PC-9 (cell line): ENCODE measurements around the gene MIDN. TPM values are rescaled to one million over a fixed set of nuclear protein-coding genes. Genes with fewer than 3 reads are reported as not detected.
"Not testable (repeated sequence)": the region's sequence is repeated elsewhere in the genome, so short reads cannot be mapped to it uniquely, and the experiment has no call there.

Source experiments
- Bru-seq: library from RNA; stranded (reverse); fragments of 400-500 nt; gene quantifications from one replicate; lab custom pipeline; 2021; lab: Mats Ljungman, UMichigan
- BruChase-seq, 2 experiments: library from RNA; stranded (reverse); fragments of 400-500 nt; gene quantifications; one replicate each; lab custom pipeline; 2021; lab: Mats Ljungman, UMichigan
- BruUV-seq: library from RNA; stranded (reverse); fragments of 400-500 nt; replicated peaks from 2 replicates; lab custom pipeline; 2021; lab: Mats Ljungman, UMichigan
- CTCF ChIA-PET: fragments of 300-600 bp; sonication (Branson Sonifier 250); formaldehyde crosslinking; loops from one replicate; lab custom pipeline; 2022; ENCODE audit warnings: antibody characterized with exemption; lab: Charles Lee
- POLR2A ChIA-PET: fragments of 300-600 bp; sonication (Branson Sonifier 250); formaldehyde crosslinking; loops from one replicate; lab custom pipeline; 2022; ENCODE audit warnings: antibody characterized with exemption; ENCODE audit not compliant: unreplicated experiment; lab: Charles Lee
- DNase-seq, 2 experiments: peaks; one replicate each; pipeline versions ENCODE4 v3.0.0 to v3.0.0-alpha.2; 2015 to 2022; ENCODE audit warnings: mixed read lengths in 1 of 2
- H2AFZ ChIP-seq: fragments of 200-600 bp; sonication (generic); 2 replicates; pipeline ENCODE4 v1.8.1; 2017; ENCODE audit warnings: antibody characterized with exemption
- H3F3A ChIP-seq: fragments of 200-600 bp; sonication (generic); 2 replicates; pipeline ENCODE4 v1.8.1; 2017; ENCODE audit warnings: antibody characterized with exemption, mild to moderate bottlenecking, low read depth; ENCODE audit not compliant: insufficient read depth
- H3K27ac ChIP-seq: fragments of 200-600 bp; sonication (generic); 2 replicates; pipeline ENCODE4 v1.6.1; 2016; ENCODE audit warnings: mixed run types
- H3K27me3 ChIP-seq: fragments of 200-600 bp; sonication (generic); 2 replicates; pipeline ENCODE4 v1.6.1; 2016; ENCODE audit warnings: low read depth, mixed run types; ENCODE audit not compliant: insufficient read depth
- H3K36me3 ChIP-seq: fragments of 200-600 bp; sonication (generic); 2 replicates; pipeline ENCODE4 v1.6.1; 2016; ENCODE audit warnings: low read depth, mixed run types
- H3K4me1 ChIP-seq: fragments of 200-600 bp; sonication (generic); replicated peaks from 2 replicates; pipeline ENCODE4 v1.6.1; 2016; ENCODE audit warnings: mixed run types; ENCODE audit not compliant: insufficient read depth
- H3K4me2 ChIP-seq: fragments of 200-600 bp; sonication (generic); 2 replicates; pipeline ENCODE4 v1.6.1; 2017; ENCODE audit warnings: mixed run types
- H3K4me3 ChIP-seq: fragments of 200-600 bp; sonication (generic); 2 replicates; pipeline ENCODE4 v1.6.1; 2016; ENCODE audit warnings: mixed run types
- H3K79me2 ChIP-seq: fragments of 200-600 bp; sonication (generic); 2 replicates; pipeline ENCODE4 v1.6.1; 2017; ENCODE audit warnings: low read depth, mixed run types
- H3K9me2 ChIP-seq: fragments of 200-600 bp; sonication (generic); 2 replicates; pipeline ENCODE4 v1.8.1; 2017; ENCODE audit warnings: mild to moderate bottlenecking; ENCODE audit not compliant: insufficient read depth
- H3K9me3 ChIP-seq: fragments of 200-600 bp; sonication (generic); 2 replicates; pipeline ENCODE4 v1.8.1; 2016; ENCODE audit warnings: low read depth; ENCODE audit not compliant: insufficient read depth
- H4K20me1 ChIP-seq: fragments of 200-600 bp; sonication (generic); 2 replicates; pipeline ENCODE4 v1.8.1; 2017; ENCODE audit not compliant: insufficient read depth
- CTCF ChIP-seq: fragments of 200-600 bp; sonication (generic); conservative IDR thresholded peaks from 2 replicates; pipeline ENCODE4 v1.6.1; 2017; ENCODE audit warnings: mixed run types, antibody characterized with exemption, mild to moderate bottlenecking, moderate library complexity
- EZH2 ChIP-seq: fragments of 200-600 bp; sonication (generic); IDR thresholded peaks from 2 replicates; pipeline ENCODE4 v1.8.0; 2017; ENCODE audit warnings: antibody characterized with exemption, low read depth
- intact Hi-C: fragments of 100-400 bp; cut with micrococcal nuclease; formaldehyde crosslinking; loops from one replicate; pipeline ENCODE4 v1.10.0; 2022; ENCODE audit not compliant: unreplicated experiment
- long read RNA-seq: library from polyadenylated mRNA; stranded (forward); transcript quantifications from one replicate; pipeline ENCODE4 v2.0.0, GENCODE V29; 2022
- total RNA-seq: library from RNA; stranded (reverse); gene quantifications from 2 replicates; pipeline ENCODE4 v1.2.3, GENCODE V29; 2021

The MIDN gene
- total RNA-seq (61.4 and 92.0 TPM in 2 replicates), Bru-seq, nascent RNA (percentile 81 among the genes with signal in this experiment), BruChase-seq, experiment 1, labeled RNA remaining after a 2-hour chase (percentile 94 among the genes with signal in this experiment), BruChase-seq, experiment 2, labeled RNA remaining after a 6-hour chase (percentile 90 among the genes with signal in this experiment)
- long read RNA-seq, partial matches to known transcripts, result 8 of 10 reads
- long read RNA-seq, other reads (novel, unspliced or antisense), result 1 of 10 reads

GRCh38 chr19:1248139-1248785 lies at the start of gene MIDN:
TSS of gene MIDN (plus strand) at chr19:1248583. CDS start at chr19:1250297, 1,714 bp downstream.
- H3K9me2 ChIP-seq, result no peaks in the 10 kb centered on the region
- H3K4me3 ChIP-seq, result peak within 1 kb of the TSS; percentile 75
- H3K79me2 ChIP-seq, result peaks cover 20% of the 10 kb centered on the region
- H3K9me3 ChIP-seq, result no peaks in the 10 kb centered on the region
- H3K27ac ChIP-seq, result peak within 1 kb of the TSS; percentile 84
- H3K4me1 ChIP-seq, result peaks cover 20% of the 10 kb centered on the region; the same call in 1 of the 2 replicates
- no peaks in the 10 kb centered on the region for H3K27me3 ChIP-seq
- no peaks in the 10 kb centered on the region for H4K20me1 ChIP-seq
- TF ChIP-seq EZH2 (no peak), CTCF (no peak; the same call in 1 of the 2 replicates)
- no TSS peak for BruUV-seq
- ChIA-PET POLR2A (no interaction called here), CTCF (no interaction called here)
- H3K4me2 ChIP-seq, result peak within 1 kb of the TSS; percentile 59
- 0 out of 2 replicates have a peak within 1 kb of the TSS, but pooled peaks have one; percentile 69 for H2AFZ ChIP-seq
- peaks cover 24% of the 10 kb centered on the region for H3F3A ChIP-seq
- H3K36me3 ChIP-seq, result no peaks in the 10 kb centered on the region
- DNase-seq, result peak; percentile 77 to 78
- intact Hi-C loops, result loop anchor here (5.0 kb wide), 1 partner anchor 66 kb away; no protein-coding TSS in a partner anchor

GRCh38 chr19:1199531-1199930 lies 48.9 kb upstream of the MIDN start:
- Histone ChIP-seq H3K27ac (no peak overlapping the region), H3K36me3 (no peaks in the 10 kb centered on the region), H4K20me1 (no peaks in the 10 kb centered on the region), H3K9me2 (no peaks in the 10 kb centered on the region), H3K9me3 (no peaks in the 10 kb centered on the region), H3K4me2 (no peak overlapping the region), H3F3A (peaks cover 13% of the 10 kb centered on the region; the same call in 1 of the 2 replicates), H3K27me3 (no peaks in the 10 kb centered on the region), H3K4me3 (no peak overlapping the region), H2AFZ (no peak overlapping the region), H3K4me1 (peaks cover 15% of the 10 kb centered on the region), H3K79me2 (no peaks in the 10 kb centered on the region)
- ChIA-PET CTCF (no interaction called here), POLR2A (no interaction called here)
- DNase-seq, result no peak
- intact Hi-C loops, result no loop called here
- BruUV-seq, result no TSS peak
- no peak for TF ChIP-seq CTCF
- TF ChIP-seq EZH2, result no peak

DNA sequence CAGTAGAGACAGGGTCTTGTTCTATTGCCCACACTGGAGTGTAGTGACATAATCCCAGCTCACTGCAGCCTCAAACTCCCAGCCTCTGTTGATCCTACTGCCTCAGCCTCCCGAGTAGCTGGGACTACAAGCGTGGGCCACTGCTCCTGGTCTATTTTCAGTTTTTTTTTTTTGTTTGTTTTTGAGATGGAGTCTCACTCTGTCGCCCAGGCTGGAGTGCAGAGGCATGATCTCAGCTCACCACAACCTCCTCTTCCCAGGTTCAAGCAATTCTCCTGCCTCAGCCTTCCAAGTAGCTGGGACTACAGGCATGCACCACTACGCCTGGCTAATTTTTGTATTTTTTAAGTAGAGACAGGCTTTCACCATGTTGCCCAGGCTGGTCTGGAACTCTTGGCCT lies 47.8 kb upstream of the MIDN start:
- H3K9me2 ChIP-seq, BruUV-seq, intact Hi-C loops: not testable (repeated sequence)

More for the DNA sequence above, 47.8 kb upstream of the MIDN start:
- CTCF ChIA-PET, DNase-seq, H2AFZ ChIP-seq, H3K4me3 ChIP-seq, H3K27me3 ChIP-seq, H4K20me1 ChIP-seq, H3K4me2 ChIP-seq, H3K36me3 ChIP-seq, H3K79me2 ChIP-seq, H3K9me3 ChIP-seq, H3K27ac ChIP-seq: not testable (repeated sequence)
- H3K4me1 ChIP-seq, result peaks cover 20% of the 10 kb centered on the region
- peaks cover 13% of the 10 kb centered on the region; the same call in 1 of the 2 replicates for H3F3A ChIP-seq
- POLR2A ChIA-PET, result interaction anchor here (0.6 kb wide), 1 partner anchor 25 kb away, joined by 4 read pairs; no protein-coding TSS in a partner anchor
